Pulmonary artery endothelial cell (primary cell): Measurements from ENCODE around the gene MFN2. TPM values are rescaled to one million over a fixed set of nuclear protein-coding genes. Genes with fewer than 3 reads are reported as not detected.

ENCODE experiments used
- DNase-seq: peaks from one replicate; pipeline ENCODE4 v3.0.0-alpha.2; 2011; ENCODE audit warnings: low read depth, low spot score
- total RNA-seq: library from RNA; depleted of rRNA; stranded (reverse); fragments of >200 nt; gene quantifications from 2 replicates; pipeline ENCODE4 v1.2.3, GENCODE V29; 2014

MFN2 gene
- total RNA-seq, 1 donor from 2014 or later = 60.5 TPM

DNA sequence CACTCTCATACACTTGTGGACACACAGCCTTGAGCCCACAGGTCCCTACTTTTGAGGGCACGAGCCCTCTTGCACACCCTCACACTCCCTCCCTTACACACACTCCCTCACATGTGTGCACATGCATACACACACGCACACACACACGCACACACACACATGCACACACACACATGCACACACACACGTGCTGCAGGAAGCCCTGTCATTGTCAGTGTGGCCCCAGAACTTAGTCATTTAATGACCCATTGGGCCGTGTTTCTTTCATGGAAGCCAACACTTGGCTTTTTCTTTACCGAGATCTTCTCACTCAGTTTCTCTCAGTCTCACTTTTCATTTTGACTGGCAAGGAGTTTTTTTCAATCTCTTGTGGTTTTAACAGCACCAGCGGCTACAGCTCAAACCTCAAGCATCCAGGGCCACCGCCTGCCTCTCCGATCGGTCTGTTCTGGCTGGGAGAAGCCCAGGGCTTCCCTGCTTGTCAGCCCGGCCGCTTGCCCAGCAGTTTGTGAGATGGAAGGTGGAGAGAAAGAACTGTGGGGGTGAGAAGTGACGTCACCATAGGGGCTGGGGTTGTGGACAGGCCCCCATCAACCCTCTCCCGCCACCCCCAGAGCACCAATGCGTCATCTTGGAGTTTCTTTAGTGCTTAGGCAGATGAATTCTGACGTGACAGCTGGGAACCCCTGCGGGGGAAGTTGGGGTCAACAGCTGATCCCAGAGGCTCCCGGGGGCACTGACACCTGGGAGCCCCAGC lies 67.1 kb downstream of the MFN2 start:
- DNase-seq = no peak

- DNase-seq = no peak
These were observed 68.1 kb downstream of the MFN2 start for GRCh38 chr1:12048372-12048771.

DNA sequence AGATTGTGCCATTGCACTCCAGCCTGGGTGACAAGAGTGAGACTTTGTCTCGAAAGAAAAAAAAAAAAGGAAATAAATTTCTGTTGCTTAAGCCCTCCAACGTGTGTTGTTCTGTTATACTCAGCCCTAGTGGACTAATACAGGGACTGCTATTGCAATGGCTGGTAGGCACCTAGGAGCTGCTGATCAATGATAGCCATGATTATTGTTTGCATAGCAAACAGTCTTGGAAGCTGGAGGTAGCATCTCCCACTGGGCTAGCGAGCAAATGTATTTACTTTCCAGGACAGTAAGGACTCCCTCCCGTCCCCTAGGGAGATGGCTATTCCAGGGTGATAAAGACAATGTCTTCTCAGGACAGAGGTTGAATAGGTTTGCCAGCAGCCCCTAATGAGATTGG lies 69.4 kb downstream of the MFN2 start:
- no peak for DNase-seq

GRCh38 chr1:12051361-12051760 lies 71.1 kb downstream of the MFN2 start:
- no peak for DNase-seq

DNA sequence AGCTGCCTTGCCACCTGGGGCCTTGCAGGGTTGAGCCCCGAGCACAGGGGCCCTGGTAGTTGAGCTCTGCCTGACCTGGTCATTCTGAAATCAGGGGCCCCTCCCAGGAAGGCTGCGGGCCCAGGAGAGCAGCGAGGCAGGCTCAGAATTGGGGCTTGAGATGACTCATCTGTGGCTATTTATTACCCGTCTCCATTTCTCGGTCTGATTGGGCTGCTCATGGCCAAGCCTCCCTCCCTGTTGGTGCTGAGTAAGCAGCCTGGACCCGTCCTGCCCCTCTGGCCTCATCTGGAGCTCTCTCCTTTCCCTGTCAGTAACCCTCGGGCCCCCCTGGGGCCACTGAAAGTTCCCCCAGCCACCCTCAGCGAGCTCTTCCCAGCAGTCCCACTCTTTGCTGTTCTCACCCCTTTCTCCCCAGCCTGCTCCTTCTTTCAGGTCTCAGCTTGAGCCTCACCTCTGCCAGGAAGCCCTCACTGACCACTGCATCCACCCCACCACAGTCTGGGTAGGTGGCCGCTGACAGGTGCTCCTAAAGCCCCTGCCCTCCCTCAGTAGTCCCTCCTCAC lies 71.8 kb downstream of the MFN2 start:
- no peak for DNase-seq

- no peak for DNase-seq
These were observed 72.9 kb downstream of the MFN2 start for GRCh38 chr1:12052997-12053686.

GRCh38 chr1:12053752-12054548 lies 73.7 kb downstream of the MFN2 start:
- no peak for DNase-seq

GRCh38 chr1:12055259-12055658 lies 75.0 kb downstream of the MFN2 start:
- DNase-seq = no peak

DNA sequence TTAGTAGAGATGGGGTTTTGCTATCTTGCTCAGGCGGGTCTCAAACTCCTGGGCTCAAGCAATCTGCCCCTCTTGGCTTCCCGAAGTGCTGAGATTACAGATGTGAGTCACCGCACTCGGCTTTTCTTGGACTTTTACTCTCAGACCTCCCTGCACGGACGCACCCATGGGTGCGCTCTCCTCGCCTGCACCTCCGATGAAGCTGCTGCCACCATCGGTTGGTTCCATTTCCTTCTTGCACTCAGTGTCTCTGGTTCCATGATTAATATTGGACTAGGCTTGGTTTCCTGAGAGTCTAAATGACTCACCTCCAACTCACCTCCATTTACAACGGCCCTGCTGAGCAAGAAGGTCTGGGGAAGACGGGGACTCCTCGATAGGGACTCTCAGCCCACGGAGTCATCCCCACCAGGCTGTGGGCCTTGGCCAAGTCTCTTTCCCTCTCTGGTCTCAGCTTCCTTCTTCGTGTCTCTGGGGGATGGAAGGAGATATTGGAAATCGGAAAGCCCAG lies 76.1 kb downstream of the MFN2 start:
- DNase-seq = no peak

GRCh38 chr1:12057382-12057781 lies 77.1 kb downstream of the MFN2 start:
- DNase-seq = no peak

DNA sequence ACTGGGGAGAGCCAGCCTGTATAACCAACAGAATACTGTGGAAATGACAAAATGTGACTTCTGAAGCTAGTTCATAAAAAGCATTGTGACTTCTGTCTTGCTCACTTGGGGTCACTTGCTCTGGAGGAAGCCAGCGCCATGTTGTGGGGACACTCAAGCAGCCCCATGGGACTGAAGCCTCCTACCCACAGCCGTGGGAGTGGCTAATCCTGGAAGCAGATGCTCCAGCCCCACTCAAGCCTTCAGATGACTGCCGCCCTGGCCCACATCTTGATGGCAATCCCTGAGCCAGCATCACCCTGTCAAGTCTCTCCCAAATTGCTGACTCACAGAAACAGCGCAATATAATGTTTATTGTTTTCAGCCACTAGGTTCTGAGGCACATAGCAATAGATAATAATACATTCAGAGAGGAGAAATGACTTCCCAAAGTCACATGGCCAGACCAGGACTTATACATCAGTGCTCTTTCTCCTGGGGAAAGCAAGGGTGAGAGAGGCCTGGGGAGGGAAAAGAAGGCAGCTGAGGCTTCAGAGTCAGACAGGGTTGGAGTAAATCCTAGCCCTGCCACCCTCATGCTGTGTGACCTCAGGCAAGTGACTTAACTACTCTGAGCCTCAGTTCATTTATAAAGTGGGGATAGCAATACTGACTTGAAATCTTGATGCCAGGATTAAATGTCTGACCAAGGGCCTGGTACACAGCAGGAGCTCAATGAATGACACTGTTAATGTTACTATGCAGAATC lies 77.9 kb downstream of the MFN2 start:
- no peak for DNase-seq

DNA sequence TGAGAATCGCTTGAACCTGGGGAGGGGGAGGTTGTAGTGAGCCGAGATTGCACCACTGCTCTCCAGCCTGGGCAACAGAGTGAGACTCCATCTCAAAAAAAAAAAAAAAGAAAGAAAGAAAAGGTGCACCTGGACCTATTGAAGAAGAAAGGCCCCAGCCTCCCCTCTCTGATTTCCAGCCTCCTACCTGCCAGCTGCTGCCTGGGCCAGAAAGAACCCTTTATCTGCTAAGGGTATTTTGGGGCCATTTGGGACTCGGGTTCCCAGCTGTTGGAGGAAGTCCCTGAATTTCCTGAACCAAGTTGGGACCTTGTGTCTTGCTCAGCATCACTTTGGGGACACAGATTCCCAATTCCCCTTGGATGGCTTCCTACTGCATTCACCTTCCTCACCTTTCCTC lies 79.0 kb downstream of the MFN2 start:
- DNase-seq = no peak

DNA sequence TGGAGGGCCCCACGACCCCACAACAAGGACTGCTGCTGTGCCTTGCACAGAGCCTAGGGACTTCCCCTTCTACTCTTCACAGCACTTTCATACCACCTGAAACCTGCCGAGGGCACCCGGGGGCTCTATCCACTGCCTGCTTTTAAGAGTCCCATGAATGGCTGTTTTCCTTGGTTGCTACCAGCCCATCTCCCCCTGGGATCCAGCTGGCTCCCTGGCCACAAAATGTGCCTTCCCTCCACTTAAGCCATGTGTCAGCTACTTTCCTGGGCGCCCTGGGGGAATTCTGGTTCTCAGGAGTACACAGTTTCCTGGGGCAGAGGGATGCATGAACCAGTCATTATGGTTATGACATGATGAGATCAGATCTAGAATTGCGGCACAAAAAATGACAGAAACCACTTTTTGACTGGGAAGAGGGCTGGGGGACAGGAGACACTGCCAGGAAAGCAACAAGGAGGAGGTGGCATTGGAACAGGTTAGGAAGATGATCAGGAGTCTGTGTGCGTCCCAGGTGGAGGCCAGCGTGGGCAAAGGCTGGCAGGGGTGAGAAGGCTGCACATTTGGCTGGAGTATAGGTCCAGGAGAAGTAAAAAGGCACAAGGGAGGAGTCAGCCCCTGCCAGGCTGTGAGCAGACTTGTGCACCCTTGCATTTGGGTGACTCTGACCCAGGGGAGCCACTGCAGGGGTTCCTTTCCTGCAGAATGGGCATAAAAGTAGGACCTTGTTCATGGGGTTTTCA lies 79.6 kb downstream of the MFN2 start:
- no peak for DNase-seq

GRCh38 chr1:12060500-12060899 lies 80.3 kb downstream of the MFN2 start:
- DNase-seq = no peak

Other genes with a start within 250 kb of the MFN2 start
- gene AGTRAP, start 244.3 kb upstream of the MFN2 start, total RNA-seq = 44.6 and 45.2 TPM in 2 replicates
- not detected in 2 replicates for gene C1orf167, start 218.3 kb upstream of the MFN2 start, total RNA-seq
- 17.4 and 29.7 TPM in 2 replicates for gene MTHFR, start 174.5 kb upstream of the MFN2 start, total RNA-seq
- 8.1 and 12.4 TPM in 2 replicates for gene CLCN6, start 174.3 kb upstream of the MFN2 start, total RNA-seq
- not detected in 2 replicates for gene NPPA, start 132.7 kb upstream of the MFN2 start, total RNA-seq
- gene NPPB, start 121.5 kb upstream of the MFN2 start, total RNA-seq = not detected in 2 replicates
- gene KIAA2013, start 54.0 kb upstream of the MFN2 start, total RNA-seq = 63.6 and 69.9 TPM in 2 replicates
- gene PLOD1, start 45.7 kb upstream of the MFN2 start, total RNA-seq = 342 and 390 TPM in 2 replicates
- 27.6 and 40.6 TPM in 2 replicates for gene MIIP, start 39.1 kb downstream of the MFN2 start, total RNA-seq
- gene TNFRSF8, start 82.9 kb downstream of the MFN2 start, total RNA-seq = 0.20 and 0.32 TPM in 2 replicates
- gene TNFRSF1B, start 186.5 kb downstream of the MFN2 start, total RNA-seq = 21.1 and 26.1 TPM in 2 replicates
- 24.4 and 28.9 TPM in 2 replicates for gene VPS13D, start 249.6 kb downstream of the MFN2 start, total RNA-seq